Testis (tissue), 2 donors: ENCODE results near the gene ASIC4.

Source experiments
- POLR2A ChIP-seq: fragments of 450-650 bp; IDR thresholded peaks from one replicate; pipeline ENCODE4 v1.6.1; 2017; ENCODE audit warnings: antibody characterized with exemption, mild to moderate bottlenecking, moderate library complexity
- TF ChIP-seq, protein P1 (sequence below), 3 experiments: fragments of 450-650 bp in 2 of 3; fragments of 200-600 bp in 1 of 3; sonication (generic) in 1 of 3; IDR thresholded peaks; one replicate each; pipeline ENCODE4 v1.5.1; 2016 to 2019; ENCODE audit warnings: antibody characterized with exemption in 3 of 3, mild to moderate bottlenecking in 2 of 3, moderate library complexity in 1 of 3

DNA sequence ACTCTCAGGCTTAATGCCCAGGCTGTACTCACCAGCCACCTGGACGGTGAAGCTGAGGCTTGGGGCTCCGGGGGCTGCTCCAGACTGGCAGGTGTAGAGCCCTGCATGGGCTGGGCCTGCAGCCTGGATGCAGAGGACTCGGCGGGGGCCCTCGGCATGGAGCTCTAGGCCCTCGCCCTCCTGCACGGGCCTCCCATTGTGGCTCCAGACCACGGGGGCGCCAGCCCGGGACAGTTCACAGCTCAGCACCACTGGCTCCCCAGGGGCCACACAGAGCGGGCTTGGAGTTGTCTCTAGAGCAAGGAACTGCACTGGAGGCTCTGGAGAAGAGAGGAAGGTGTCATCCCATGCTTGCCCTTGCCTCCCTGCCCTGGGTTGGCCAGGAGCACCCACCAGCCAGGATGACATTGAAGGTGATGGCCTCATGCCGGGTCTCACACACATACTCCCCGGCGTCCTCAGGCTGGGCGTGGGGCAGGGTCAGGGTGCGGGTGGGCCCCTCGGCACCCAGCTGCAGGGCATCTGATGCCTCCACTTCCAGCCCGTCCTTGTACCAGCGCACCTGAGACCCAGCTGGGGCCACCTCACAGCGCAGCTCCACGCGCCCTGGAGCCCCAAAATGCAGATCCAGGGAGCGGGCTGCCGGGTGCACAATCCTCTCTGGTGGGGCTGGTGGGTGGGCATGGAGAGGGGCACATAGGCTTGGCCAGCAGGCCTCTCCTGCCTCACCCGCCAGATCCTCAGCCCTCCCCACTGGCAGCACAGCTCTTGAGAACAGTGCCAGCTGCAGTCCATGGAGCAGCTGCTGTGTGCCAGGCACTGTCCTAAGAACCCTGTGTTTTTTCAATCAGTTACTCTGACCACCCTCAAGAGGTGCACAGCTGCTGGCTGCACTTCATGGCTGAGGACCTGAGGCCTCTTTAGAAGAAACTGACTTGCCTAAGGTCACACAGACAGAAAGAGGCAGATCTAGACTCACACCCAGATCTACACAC lies 43.8 kb downstream of the ASIC4 start:
- TF ChIP-seq POLR2A = no peak
- TF ChIP-seq, protein P1, sequence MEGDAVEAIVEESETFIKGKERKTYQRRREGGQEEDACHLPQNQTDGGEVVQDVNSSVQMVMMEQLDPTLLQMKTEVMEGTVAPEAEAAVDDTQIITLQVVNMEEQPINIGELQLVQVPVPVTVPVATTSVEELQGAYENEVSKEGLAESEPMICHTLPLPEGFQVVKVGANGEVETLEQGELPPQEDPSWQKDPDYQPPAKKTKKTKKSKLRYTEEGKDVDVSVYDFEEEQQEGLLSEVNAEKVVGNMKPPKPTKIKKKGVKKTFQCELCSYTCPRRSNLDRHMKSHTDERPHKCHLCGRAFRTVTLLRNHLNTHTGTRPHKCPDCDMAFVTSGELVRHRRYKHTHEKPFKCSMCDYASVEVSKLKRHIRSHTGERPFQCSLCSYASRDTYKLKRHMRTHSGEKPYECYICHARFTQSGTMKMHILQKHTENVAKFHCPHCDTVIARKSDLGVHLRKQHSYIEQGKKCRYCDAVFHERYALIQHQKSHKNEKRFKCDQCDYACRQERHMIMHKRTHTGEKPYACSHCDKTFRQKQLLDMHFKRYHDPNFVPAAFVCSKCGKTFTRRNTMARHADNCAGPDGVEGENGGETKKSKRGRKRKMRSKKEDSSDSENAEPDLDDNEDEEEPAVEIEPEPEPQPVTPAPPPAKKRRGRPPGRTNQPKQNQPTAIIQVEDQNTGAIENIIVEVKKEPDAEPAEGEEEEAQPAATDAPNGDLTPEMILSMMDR (IDR thresholded peaks at IDR 0.05) = no peak
